ENCODE results near the gene USP38. TPM values are rescaled to one million over a fixed set of nuclear protein-coding genes. Genes with fewer than 3 reads are reported as not detected.

USP38 gene
- total and polyA plus RNA-seq, 2 of the 4 experiments (the other 2 are of a cell fraction), result 5.5 to 17.0 TPM

DNA sequence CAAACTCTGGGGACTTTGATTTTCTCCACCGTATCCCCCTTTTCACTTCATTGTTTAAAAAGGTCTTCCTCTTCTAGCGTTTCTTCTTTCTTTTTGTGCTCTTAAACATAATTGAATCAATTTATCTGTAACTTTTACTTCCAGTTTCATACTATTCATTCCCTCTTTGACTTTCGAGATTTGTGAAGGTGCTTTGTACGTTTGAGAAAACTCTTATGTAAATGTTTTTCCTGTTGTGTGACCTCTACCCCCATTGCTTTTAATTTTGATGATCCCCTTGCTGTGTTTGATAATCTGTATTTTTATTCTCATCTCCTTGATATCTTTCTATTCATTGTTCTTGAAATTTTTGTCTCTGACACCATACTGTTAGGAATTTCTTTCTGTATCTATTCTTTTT lies 4.8 kb downstream of the USP38 start:
- no peak overlapping the region for H3K4me3 ChIP-seq (ENCODE audit: insufficient read depth, low read depth, low read length)
- DNase-seq (no peak), ATAC-seq (ENCODE audit: low read depth) (no peak)
- no peak overlapping the region for H3K56ac ChIP-seq (ENCODE audit: extremely low read depth, insufficient read depth, low read length)
- ChIA-PET POLR2A (ENCODE audit: unreplicated experiment) (no interaction called here), CTCF (no interaction called here)
- no peak overlapping the region for H2BK5ac ChIP-seq (ENCODE audit: low read depth, low read length, poor library complexity, severe bottlenecking)
- H3K18ac ChIP-seq (ENCODE audit: low read depth, low read length), result no peak overlapping the region
- no peaks in the 10 kb centered on the region for H3K4me1 ChIP-seq (ENCODE audit: control insufficient read depth, insufficient read depth, low read length)
- no peaks in the 10 kb centered on the region for H3K9me3 ChIP-seq (ENCODE audit: control insufficient read depth, insufficient read depth, low read length)
- no peak for TF ChIP-seq FOS (IDR thresholded peaks at IDR 0.05; ENCODE audit: low read depth, low read length)
- no peak for TF ChIP-seq RFX5 (IDR thresholded peaks at IDR 0.05; ENCODE audit: low read depth, low read length)
- no peak overlapping the region for H4K8ac ChIP-seq (ENCODE audit: low read depth in 2 of 2, low read length in 2 of 2)
- H2BK120ac ChIP-seq (ENCODE audit: low read depth, low read length), result no peak overlapping the region
- H2AK9ac ChIP-seq (replicated peaks; ENCODE audit: low read depth, low read length, poor library complexity), result no peak overlapping the region
- H2BK20ac ChIP-seq (ENCODE audit: low read depth, low read length), result no peak overlapping the region
- no CpG with 5 or more reads among the region's 4 CpGs for WGBS, 2 experiments (ENCODE audit: extremely low coverage in 2 of 2, insufficient read length in 1 of 2)
- no peak overlapping the region for H2AK5ac ChIP-seq (ENCODE audit: low read depth, low read length)
- no peak overlapping the region for H3K14ac ChIP-seq (replicated peaks; ENCODE audit: low read depth, low read length)
- intact Hi-C loops (cut with micrococcal nuclease), result loop anchor here (5.0 to 10.0 kb wide), 3 partner anchors 345 to 1062 kb away; partner anchors contain the start of gene INPP4B
- no peak overlapping the region for H4K5ac ChIP-seq (ENCODE audit: low read depth, low read length)
- H3K9me1 ChIP-seq (ENCODE audit: insufficient read depth, low read length), result no peaks in the 10 kb centered on the region; the same call in 1 of the 2 replicates
- H3K9ac ChIP-seq (ENCODE audit: low read depth, low read length), result no peak overlapping the region
- no peak overlapping the region for H3K4me2 ChIP-seq (ENCODE audit: low read depth, low read length)
- no peaks in the 10 kb centered on the region for H3K27me3 ChIP-seq (ENCODE audit: control insufficient read depth, insufficient read depth, low read length)
- in situ Hi-C loops (cut with MboI; ENCODE audit: low sequenced_read_pairs), result no loop called here
- H2AFZ ChIP-seq (replicated peaks; ENCODE audit: low read length, poor library complexity), result no peak overlapping the region
- no peak overlapping the region for H3K23ac ChIP-seq (ENCODE audit: low read depth, low read length)
- H3K79me1 ChIP-seq (ENCODE audit: low read depth in 1 of 2, low read length in 2 of 2), result peaks cover 18 to 30% of the 10 kb centered on the region in 2 experiments
- BruUV-seq (replicated peaks), result no TSS peak
- no peak overlapping the region for H2BK15ac ChIP-seq (ENCODE audit: low read depth, low read length)
- peaks cover 13% of the 10 kb centered on the region for H4K20me1 ChIP-seq (ENCODE audit: insufficient read depth, low read length)
- peaks cover 10% of the 10 kb centered on the region for H3K36me3 ChIP-seq (ENCODE audit: control insufficient read depth, insufficient read depth, low read length)
- no peak overlapping the region for H3K4ac ChIP-seq (ENCODE audit: low read depth, low read length)
- dilution Hi-C loops (cut with HindIII; ENCODE audit: low sequenced_read_pairs, unreplicated experiment), result no loop called here
- no peak overlapping the region for H4K91ac ChIP-seq (ENCODE audit: insufficient read depth, low read depth, low read length)
- H3K27ac ChIP-seq (ENCODE audit: insufficient read depth, low read length), result no peak overlapping the region

Data from IMR-90 (cell line).